GM23338 (cell line): Measurements from ENCODE around the gene FOXL2NB. TPM values are rescaled to one million over a fixed set of nuclear protein-coding genes. Genes with fewer than 3 reads are reported as not detected.
A peak's percentile ranks its signal among the peaks of the same experiment; 100 is the strongest.

Source experiments
- ATAC-seq: fragments of 200-7000 bp; cut with Tn5 transposase; 3 replicates; pipeline ENCODE4 v1.9.1; 2020
- DNase-seq: peaks from one replicate; pipeline ENCODE4 v3.0.0-alpha.2; 2015; ENCODE audit warnings: low spot score
- H2AFZ ChIP-seq: fragments of 200-600 bp; sonication (generic); 2 replicates; pipeline ENCODE4 v1.8.0; 2016; ENCODE audit warnings: antibody characterized with exemption, mild to moderate bottlenecking, moderate library complexity
- H3F3A ChIP-seq: fragments of 200-600 bp; sonication (generic); replicated peaks from 2 replicates; pipeline ENCODE4 v1.8.0; 2017; ENCODE audit warnings: antibody characterized with exemption, mixed run types, low read depth
- H3K27ac ChIP-seq: fragments of 200-600 bp; sonication (generic); 2 replicates; pipeline ENCODE4 v1.6.1; 2016; ENCODE audit warnings: low read depth
- H3K27me3 ChIP-seq: fragments of 200-600 bp; sonication (generic); 2 replicates; pipeline ENCODE4 v1.8.0; 2016; ENCODE audit warnings: mild to moderate bottlenecking, mixed run types, moderate library complexity; ENCODE audit not compliant: insufficient read depth
- H3K36me3 ChIP-seq: fragments of 200-600 bp; sonication (generic); 2 replicates; pipeline ENCODE4 v1.8.0; 2016; ENCODE audit warnings: mild to moderate bottlenecking; ENCODE audit not compliant: insufficient read depth
- H3K4me1 ChIP-seq: fragments of 200-600 bp; sonication (generic); 2 replicates; pipeline ENCODE4 v1.8.0; 2016; ENCODE audit warnings: mild to moderate bottlenecking, moderate library complexity; ENCODE audit not compliant: insufficient read depth
- H3K4me2 ChIP-seq: fragments of 200-600 bp; sonication (generic); 2 replicates; pipeline ENCODE4 v1.7.1; 2017; ENCODE audit warnings: mixed run types
- H3K4me3 ChIP-seq: fragments of 200-600 bp; sonication (generic); 2 replicates; pipeline ENCODE4 v1.6.1; 2016; ENCODE audit warnings: mixed run types
- H3K79me2 ChIP-seq: fragments of 200-600 bp; sonication (generic); replicated peaks from 2 replicates; pipeline ENCODE4 v1.8.0; 2017; ENCODE audit warnings: mild to moderate bottlenecking; ENCODE audit not compliant: insufficient read depth
- H3K9me2 ChIP-seq: fragments of 200-600 bp; sonication (generic); 2 replicates; pipeline ENCODE4 v1.8.0; 2017; ENCODE audit not compliant: insufficient read depth
- H4K20me1 ChIP-seq: fragments of 200-600 bp; sonication (generic); replicated peaks from 2 replicates; pipeline ENCODE4 v1.8.0; 2017; ENCODE audit warnings: mild to moderate bottlenecking; ENCODE audit not compliant: insufficient read depth
- H3K27ac Mint-ChIP-seq: 2 replicates; pipeline ENCODE4 v1.8.0; 2020; ENCODE audit warnings: inconsistent platforms, mild to moderate bottlenecking, moderate library complexity, mixed read lengths
- H3K27me3 Mint-ChIP-seq: 3 replicates; pipeline ENCODE4 v1.8.0; 2022; ENCODE audit warnings: low read depth, mild to moderate bottlenecking, moderate library complexity, mixed read lengths, inconsistent platforms; ENCODE audit not compliant: insufficient read depth, poor library complexity
- H3K36me3 Mint-ChIP-seq: 3 replicates; pipeline ENCODE4 v1.8.0; 2021; ENCODE audit warnings: low read depth, mild to moderate bottlenecking, inconsistent platforms, moderate library complexity, mixed read lengths
- H3K4me1 Mint-ChIP-seq: 3 replicates; pipeline ENCODE4 v1.8.0; 2020; ENCODE audit warnings: mild to moderate bottlenecking, inconsistent platforms, mixed read lengths
- H3K4me3 Mint-ChIP-seq: 3 replicates; pipeline ENCODE4 v1.8.0; 2021; ENCODE audit warnings: moderate library complexity, mild to moderate bottlenecking, inconsistent platforms, mixed read lengths
- H3K9me3 Mint-ChIP-seq: 3 replicates; pipeline ENCODE4 v1.8.0; 2020; ENCODE audit warnings: moderate library complexity, mild to moderate bottlenecking, inconsistent platforms, mixed read lengths
- CREB1 ChIP-seq: fragments of 250-450 bp; sonication (Bioruptor Pico); IDR thresholded peaks from 2 replicates; pipeline ENCODE4 v1.5.0; 2020; ENCODE audit warnings: low read depth, mild to moderate bottlenecking, moderate library complexity
- CTCF ChIP-seq, 2 experiments: fragments of 200-600 bp in 1 of 2; sonication (generic) in 1 of 2; conservative IDR thresholded peaks; 2 replicates each; pipeline versions ENCODE4 v1.5.1 to v1.6.1; 2016 to 2017; ENCODE audit warnings: antibody characterized with exemption in 2 of 2, low read depth in 2 of 2, mild to moderate bottlenecking in 2 of 2, moderate library complexity in 1 of 2
- ETS1 ChIP-seq: IDR thresholded peaks from 2 replicates; pipeline ENCODE4 v1.6.1; 2016; ENCODE audit warnings: antibody characterized with exemption
- EZH2 ChIP-seq: fragments of 200-600 bp; sonication (generic); IDR thresholded peaks from one replicate; pipeline ENCODE4 v1.8.0; 2017; ENCODE audit warnings: antibody characterized with exemption, mild to moderate bottlenecking, low read depth; ENCODE audit not compliant: unreplicated experiment
- EZH2phosphoT487 ChIP-seq: fragments of 200-600 bp; sonication (generic); IDR thresholded peaks from one replicate; pipeline ENCODE4 v1.8.1; 2018; ENCODE audit warnings: antibody characterized with exemption; ENCODE audit not compliant: unreplicated experiment
- POLR2AphosphoS5 ChIP-seq: IDR thresholded peaks from 2 replicates; pipeline ENCODE4 v1.6.1; 2016; ENCODE audit warnings: antibody characterized with exemption, low read depth
- REST ChIP-seq: IDR thresholded peaks from one replicate; pipeline ENCODE4 v1.6.1; 2018; ENCODE audit warnings: antibody characterized with exemption; ENCODE audit not compliant: unreplicated experiment
- STAT1 ChIP-seq: IDR thresholded peaks from one replicate; pipeline ENCODE4 v1.6.1; 2016; ENCODE audit warnings: antibody characterized with exemption; ENCODE audit not compliant: unreplicated experiment
- ZNF114 ChIP-seq: fragments of 250-450 bp; sonication (Bioruptor Pico); IDR thresholded peaks from 2 replicates; pipeline ENCODE4 v1.5.0; 2020; ENCODE audit warnings: mild to moderate bottlenecking, moderate library complexity
- polyA plus RNA-seq: library from polyadenylated mRNA; unstranded; fragments of >200 nt; fragmentation: Nextera tagmentation; extraction: Ambion mirVana; gene quantifications from 2 replicates; pipeline ENCODE4 v1.2.1, GENCODE V29; 2016
- total RNA-seq: library from RNA; depleted of rRNA; stranded (reverse); fragments of >200 nt; shearing (Covaris generic); gene quantifications from 2 replicates; pipeline ENCODE4 v1.2.3, GENCODE V29; 2014

The FOXL2NB gene
- total and polyA plus RNA-seq, 2 experiments from 2014 or later, result 11.2 to 15.6 TPM

GRCh38 chr3:138938877-138939560 lies 8.0 kb upstream of the FOXL2NB start:
- Histone ChIP-seq H3K4me2 (peak overlapping the region; percentile 92), H3K4me1 (peaks cover 62% of the 10 kb centered on the region), H3F3A (peaks cover 33% of the 10 kb centered on the region), H4K20me1 (peaks cover 21% of the 10 kb centered on the region), H2AFZ (peak overlapping the region; percentile 92), H3K27ac (no peak overlapping the region), H3K27me3 (peaks cover 100% of the 10 kb centered on the region), H3K36me3 (no peaks in the 10 kb centered on the region), H3K79me2 (no peaks in the 10 kb centered on the region), H3K4me3 (peak overlapping the region; percentile 65), H3K9me2 (no peaks in the 10 kb centered on the region)
- DNase-seq (peak; percentile 51), ATAC-seq (peak; percentile 0; the same call in 2 of the 3 replicates)
- peak overlapping the region; percentile 69 for H3K4me3 Mint-ChIP-seq
- H3K27ac Mint-ChIP-seq, result no peak overlapping the region
- TF ChIP-seq EZH2 (peak; percentile 79), REST (no peak)
- peaks cover 58% of the 10 kb centered on the region for H3K4me1 Mint-ChIP-seq
- no peaks in the 10 kb centered on the region for H3K36me3 Mint-ChIP-seq
- peaks cover 97% of the 10 kb centered on the region for H3K27me3 Mint-ChIP-seq
- H3K9me3 Mint-ChIP-seq, result peaks cover 3% of the 10 kb centered on the region; the same call in 2 of the 3 replicates

DNA sequence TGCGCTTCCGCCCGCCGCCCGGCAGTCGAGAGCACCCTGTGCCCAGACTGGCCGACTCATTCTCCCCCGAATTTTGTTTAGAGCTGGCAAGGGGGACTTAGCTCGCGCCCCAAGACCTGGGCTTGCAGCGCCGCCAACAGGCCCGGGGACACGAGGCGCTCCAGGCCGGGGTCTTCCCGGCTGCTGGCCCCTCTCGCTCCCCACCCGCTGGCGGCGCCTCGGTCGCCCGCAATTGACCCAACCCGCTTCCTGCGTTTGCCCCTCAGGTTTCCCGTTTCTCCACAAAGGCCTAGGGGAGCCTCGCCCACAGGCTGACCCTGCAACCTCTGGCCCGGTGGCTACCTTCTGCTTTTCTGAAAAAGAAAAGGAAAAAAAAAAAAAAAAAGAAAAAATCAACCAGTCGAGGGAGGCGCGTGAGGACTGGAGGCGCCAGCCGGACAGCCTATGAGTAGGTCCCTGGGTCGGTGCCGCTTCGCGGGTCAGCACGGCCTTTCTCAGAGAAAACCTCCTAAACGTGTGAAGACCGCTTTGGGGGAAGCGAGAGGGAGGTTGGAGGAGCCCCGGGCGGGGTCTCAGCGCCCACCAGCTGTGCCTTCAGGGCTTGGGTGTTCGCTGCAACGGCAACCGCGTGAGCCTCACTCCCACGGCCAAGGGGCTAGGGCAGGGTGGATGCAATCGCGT lies 7.3 kb upstream of the FOXL2NB start:
- TF ChIP-seq EZH2, result peak; percentile 72
- peak; percentile 35 for TF ChIP-seq EZH2phosphoT487
- no peak for TF ChIP-seq STAT1
- TF ChIP-seq ETS1, result no peak
- TF ChIP-seq CTCF (conservative IDR thresholded peaks at IDR 0.05; ENCODE audit: low read depth in 2 of 2), result peak; percentile 50 to 59
- peak; percentile 4; the same call in 1 of the 2 replicates for TF ChIP-seq CREB1
- no peak for TF ChIP-seq POLR2AphosphoS5
- no peak for TF ChIP-seq ZNF114 (CRISPR knock-in tag)
- H3K27ac ChIP-seq, result no peak overlapping the region
- peaks cover 61% of the 10 kb centered on the region for H3K4me1 Mint-ChIP-seq
- ATAC-seq (peak; percentile 7), DNase-seq (peak; percentile 84)
- peaks cover 100% of the 10 kb centered on the region for H3K27me3 ChIP-seq
- no peaks in the 10 kb centered on the region for H3K36me3 ChIP-seq
- H3K9me3 Mint-ChIP-seq, result peaks cover 9% of the 10 kb centered on the region; the same call in 2 of the 3 replicates
- H3K9me2 ChIP-seq, result no peaks in the 10 kb centered on the region
- H3K27me3 Mint-ChIP-seq, result peaks cover 97% of the 10 kb centered on the region
- H3K36me3 Mint-ChIP-seq, result no peaks in the 10 kb centered on the region
- H3K27ac Mint-ChIP-seq, result no peak overlapping the region
- peak overlapping the region; percentile 65 for H3K4me3 ChIP-seq
- H3K4me2 ChIP-seq, result peak overlapping the region; percentile 92
- peak overlapping the region; percentile 92 for H2AFZ ChIP-seq
- no peaks in the 10 kb centered on the region for H3K79me2 ChIP-seq
- peaks cover 66% of the 10 kb centered on the region for H3K4me1 ChIP-seq
- H4K20me1 ChIP-seq, result peaks cover 21% of the 10 kb centered on the region
- peaks cover 33% of the 10 kb centered on the region for H3F3A ChIP-seq
- peak overlapping the region; percentile 69 for H3K4me3 Mint-ChIP-seq
